NT2/D1 (cell line): ENCODE data around the gene RAD9A.

ENCODE experiments used
- YY1 ChIP-seq: IDR thresholded peaks from 2 replicates; pipeline ENCODE4 v1.6.1; 2011; ENCODE audit not compliant: insufficient read length, insufficient read depth
- ZNF274 ChIP-seq: IDR thresholded peaks from 2 replicates; pipeline ENCODE4 v1.6.1; 2011; ENCODE audit warnings: mild to moderate bottlenecking, low read depth, low read length

DNA sequence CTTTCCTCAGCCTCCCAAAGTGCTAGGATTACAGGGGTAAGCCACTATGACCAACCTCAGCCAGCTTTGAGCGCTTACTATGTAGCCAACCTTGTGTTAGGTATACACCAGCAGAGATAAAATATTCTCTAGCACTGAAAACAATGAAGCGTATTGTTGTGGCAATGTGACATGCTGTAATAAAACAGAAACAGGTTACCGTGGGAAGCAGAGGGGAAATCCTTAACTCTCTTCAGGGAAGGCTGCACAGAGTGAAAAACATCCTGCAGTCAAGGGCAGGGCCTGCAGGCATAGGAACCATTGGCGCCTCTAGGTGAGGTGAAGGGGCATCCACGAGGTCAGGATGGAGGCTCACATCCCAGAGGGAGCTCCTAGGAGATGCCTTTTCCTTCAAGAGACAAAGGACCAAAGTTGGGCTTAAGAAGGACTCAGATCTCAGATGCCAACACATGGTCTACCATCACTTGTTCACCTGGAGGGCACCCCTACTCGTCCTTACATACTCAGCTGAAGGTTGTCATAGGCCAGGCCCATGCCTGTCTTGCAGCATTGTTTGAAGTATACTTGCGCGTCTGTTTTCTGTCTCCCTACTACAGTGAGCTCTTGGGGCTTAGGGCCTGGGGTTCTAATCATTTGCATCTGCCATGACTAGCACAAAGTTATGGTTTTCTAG is 46.4 kb upstream of the RAD9A start:
- TF ChIP-seq YY1 (no peak), ZNF274 (no peak)
